Measurements from ENCODE around the gene KRT34. TPM values are rescaled to one million over a fixed set of nuclear protein-coding genes. Genes with fewer than 3 reads are reported as not detected.
"Not testable (repeated sequence)": the region's sequence is repeated elsewhere in the genome, so short reads cannot be mapped to it uniquely, and the experiment has no call there.

KRT34 gene
- total RNA-seq, 2 experiments from 2014 or later = not detected

DNA sequence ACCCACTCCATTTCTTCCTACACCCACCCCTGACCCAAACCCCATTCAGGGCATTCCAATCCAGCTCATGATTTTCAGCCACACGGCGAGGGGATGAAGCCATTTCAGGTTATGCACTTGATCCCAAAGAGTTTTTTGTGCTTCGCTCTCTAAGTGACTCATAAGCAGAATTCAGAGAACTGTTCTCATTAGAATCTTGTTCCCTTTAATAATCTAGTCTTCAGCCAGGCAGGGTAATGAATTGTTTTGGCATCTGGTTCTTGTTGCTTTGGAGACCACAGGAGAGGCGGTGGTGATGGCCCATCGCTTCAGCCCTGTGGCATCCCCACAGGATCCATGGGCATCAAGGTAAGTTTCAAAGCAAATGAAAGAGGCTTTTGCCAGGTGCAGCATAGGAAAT lies 20.1 kb upstream of the KRT34 start:
- H3K27ac Mint-ChIP-seq = peak overlapping the region; percentile 86
- no peaks in the 10 kb centered on the region for H3K9me3 Mint-ChIP-seq
- peaks cover 36% of the 10 kb centered on the region for H3K4me1 Mint-ChIP-seq (ENCODE audit: low read depth)
- intact Hi-C loops (cut with micrococcal nuclease) = loop anchor here (5.0 to 10.0 kb wide), 3 partner anchors 93 to 860 kb away; no protein-coding TSS in a partner anchor
- POLR2A ChIA-PET = no interaction called here
- no peaks in the 10 kb centered on the region for H3K36me3 Mint-ChIP-seq
- CTCF ChIA-PET = no interaction called here
- DNase-seq = no peak
- peak overlapping the region; percentile 3 for H3K4me3 Mint-ChIP-seq
- H3K27me3 Mint-ChIP-seq = no peaks in the 10 kb centered on the region

DNA sequence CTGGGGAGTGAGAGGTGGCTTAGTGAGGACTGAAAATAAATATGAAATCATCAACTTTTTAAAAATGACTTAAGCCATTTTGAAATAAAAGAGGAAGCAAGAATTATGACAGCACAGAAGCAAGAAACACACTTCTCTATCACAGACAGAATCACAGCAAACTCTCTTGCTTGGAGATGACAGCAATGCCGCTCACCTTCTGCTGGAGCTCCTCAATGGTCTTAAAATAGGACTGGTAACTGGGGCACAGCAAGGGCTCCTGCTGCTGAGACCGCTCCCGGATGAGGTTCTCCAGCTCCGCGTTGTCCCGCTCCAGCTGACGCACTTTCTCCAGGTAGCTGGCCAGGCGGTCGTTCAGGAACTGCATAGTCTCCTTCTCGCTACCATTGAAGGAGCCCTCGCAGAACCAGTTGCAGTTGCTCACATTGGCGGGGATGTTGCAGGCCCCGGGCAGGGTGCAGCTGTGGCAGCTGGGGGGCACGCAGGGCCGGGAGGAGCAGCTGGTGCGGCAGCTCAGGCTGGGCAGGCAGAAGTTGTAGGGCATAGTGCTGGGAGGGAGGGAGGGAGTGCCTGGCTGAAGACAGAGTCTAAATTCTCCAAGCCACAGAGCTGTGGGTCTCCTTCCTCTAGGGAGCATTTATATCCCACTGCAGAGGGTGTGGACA lies 15.0 kb upstream of the KRT34 start, which contains the start of gene KRT31:
KRT31 (minus strand) TSS at position 613 of the 665 bp plus-strand sequence; CDS start at position 544, 69 bp downstream.
- POLR2A ChIA-PET = no interaction called here
- H3K4me3 Mint-ChIP-seq = no peak within 1 kb of the TSS
- CTCF ChIA-PET = no interaction called here
- H3K4me1 Mint-ChIP-seq (ENCODE audit: low read depth) = peaks cover 6% of the 10 kb centered on the region
- DNase-seq = no peak
- intact Hi-C loops (cut with micrococcal nuclease) = no loop called here
- H3K27me3 Mint-ChIP-seq = peaks cover under 1% of the 10 kb centered on the region
- H3K9me3 Mint-ChIP-seq = no peaks in the 10 kb centered on the region
- no peak within 1 kb of the TSS for H3K27ac Mint-ChIP-seq
- no peaks in the 10 kb centered on the region for H3K36me3 Mint-ChIP-seq

DNA sequence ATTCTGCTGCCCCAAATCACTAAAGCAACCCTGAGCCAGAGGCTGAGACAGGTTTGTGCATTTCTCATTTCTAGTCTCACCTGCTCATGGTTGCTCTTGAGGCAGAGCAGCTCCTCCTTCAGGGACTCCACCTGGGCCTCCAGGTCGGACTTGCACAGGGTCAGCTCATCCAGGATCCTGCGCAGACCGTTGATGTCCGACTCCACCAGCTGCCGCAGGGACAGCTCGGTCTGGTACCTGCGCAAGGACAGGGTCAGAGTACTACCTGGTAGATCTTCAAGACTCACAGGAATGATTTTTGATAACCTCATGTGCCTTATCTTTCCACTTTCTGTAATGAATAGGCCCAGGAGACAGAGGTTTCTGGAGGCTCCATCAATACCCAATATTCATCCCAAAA lies 14.2 kb upstream of the KRT34 start:
- Mint-ChIP-seq H3K4me1 (ENCODE audit: low read depth) (peaks cover 4% of the 10 kb centered on the region), H3K27me3 (peaks cover 3% of the 10 kb centered on the region), H3K9me3 (no peaks in the 10 kb centered on the region), H3K4me3 (no peak overlapping the region), H3K36me3 (peaks cover 2% of the 10 kb centered on the region), H3K27ac (no peak overlapping the region)
- ChIA-PET POLR2A (interaction anchor here (0.7 kb wide), 1 partner anchor 34 kb away, joined by 3 read pairs; no protein-coding TSS in a partner anchor), CTCF (no interaction called here)
- intact Hi-C loops (cut with micrococcal nuclease) = no loop called here
- no peak for DNase-seq

DNA sequence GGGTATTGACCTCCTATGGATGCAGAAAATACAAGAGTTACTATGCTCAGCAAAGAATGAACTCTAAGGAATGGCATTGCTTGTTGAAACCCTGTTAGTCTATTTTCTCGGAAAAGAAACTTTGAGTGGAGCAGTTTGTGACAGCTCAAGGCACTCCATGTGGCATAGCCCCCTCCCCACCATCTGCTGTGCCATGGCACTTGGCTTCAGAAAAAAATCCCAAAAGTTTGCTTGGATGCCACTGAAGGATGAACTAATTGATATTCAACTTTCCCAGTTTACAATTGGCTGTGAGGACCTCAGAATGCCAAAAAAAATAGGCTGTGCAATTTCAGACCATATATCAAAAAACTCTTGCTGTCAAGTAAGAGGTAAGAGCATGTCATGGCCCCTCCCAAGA lies 13.5 kb upstream of the KRT34 start:
- no peak overlapping the region for H3K27ac Mint-ChIP-seq
- no peaks in the 10 kb centered on the region for H3K9me3 Mint-ChIP-seq
- no peak overlapping the region for H3K4me3 Mint-ChIP-seq
- peaks cover 4% of the 10 kb centered on the region for H3K4me1 Mint-ChIP-seq (ENCODE audit: low read depth)
- intact Hi-C loops (cut with micrococcal nuclease) = no loop called here
- H3K36me3 Mint-ChIP-seq = peaks cover 2% of the 10 kb centered on the region
- CTCF ChIA-PET = no interaction called here
- H3K27me3 Mint-ChIP-seq = peaks cover 3% of the 10 kb centered on the region
- no peak for DNase-seq
- POLR2A ChIA-PET = interaction anchor here (0.7 kb wide), 1 partner anchor 35 kb away, joined by 3 read pairs; no protein-coding TSS in a partner anchor

DNA sequence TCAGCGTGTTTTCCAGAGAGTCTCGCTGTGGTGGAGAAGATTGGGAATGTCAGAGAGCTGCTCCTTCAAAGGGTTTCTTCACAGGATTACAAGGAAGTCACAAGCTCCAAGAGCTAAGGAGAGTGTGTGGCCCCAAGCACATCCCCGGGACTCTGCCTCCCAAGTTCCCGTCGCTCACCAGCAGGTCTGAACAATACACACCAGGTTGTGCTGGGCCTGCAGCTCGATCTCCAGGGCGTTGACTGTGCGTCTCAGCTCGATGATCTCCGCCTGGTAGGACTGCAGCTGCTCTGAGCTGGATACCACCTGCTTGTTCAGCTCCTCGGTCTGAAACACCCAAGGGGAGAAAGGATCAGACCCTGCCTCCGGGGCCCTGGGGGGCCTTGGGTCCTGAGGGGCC lies 12.9 kb upstream of the KRT34 start:
- intact Hi-C loops (cut with micrococcal nuclease); CTCF ChIA-PET; H3K4me3 Mint-ChIP-seq; H3K36me3 Mint-ChIP-seq; H3K27me3 Mint-ChIP-seq; H3K27ac Mint-ChIP-seq; H3K9me3 Mint-ChIP-seq; DNase-seq; H3K4me1 Mint-ChIP-seq (ENCODE audit: low read depth); POLR2A ChIA-PET: not testable (repeated sequence)

DNA sequence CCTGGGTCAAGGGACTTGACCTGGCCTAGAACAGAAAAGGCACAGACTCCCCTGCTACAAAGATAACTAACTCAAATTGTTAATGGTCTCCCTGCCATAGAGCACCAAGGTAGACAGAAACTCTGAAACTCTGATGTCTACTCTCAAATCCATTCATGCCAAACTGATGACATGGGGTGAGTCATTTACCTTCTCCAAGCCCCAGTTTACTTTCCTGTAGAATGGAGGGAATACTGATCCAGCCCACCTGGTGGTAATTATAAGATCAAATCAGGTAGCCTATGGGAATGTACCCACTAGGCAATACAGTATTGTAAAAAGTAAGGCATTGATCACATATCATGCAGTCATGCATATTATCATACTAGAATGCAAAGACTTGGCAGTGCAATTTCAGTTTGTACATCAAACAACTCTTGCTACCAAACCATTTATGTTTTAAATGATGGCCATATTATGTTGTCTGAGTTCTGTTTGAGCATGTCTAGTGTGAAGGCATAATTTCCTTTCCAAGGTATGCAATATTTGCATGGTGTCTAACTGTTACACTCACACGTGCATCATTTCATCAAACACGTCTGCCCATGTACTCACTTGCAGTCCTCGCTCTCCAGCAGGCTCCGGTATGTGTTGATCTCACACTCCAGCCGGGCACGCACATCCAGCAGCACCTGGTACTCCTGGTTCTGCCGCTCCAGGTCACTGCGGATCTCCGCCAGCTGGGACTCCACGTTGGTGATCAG lies 12.3 kb upstream of the KRT34 start:
- intact Hi-C loops (cut with micrococcal nuclease) = no loop called here
- CTCF ChIA-PET = no interaction called here
- no peak overlapping the region for H3K4me3 Mint-ChIP-seq

DNA sequence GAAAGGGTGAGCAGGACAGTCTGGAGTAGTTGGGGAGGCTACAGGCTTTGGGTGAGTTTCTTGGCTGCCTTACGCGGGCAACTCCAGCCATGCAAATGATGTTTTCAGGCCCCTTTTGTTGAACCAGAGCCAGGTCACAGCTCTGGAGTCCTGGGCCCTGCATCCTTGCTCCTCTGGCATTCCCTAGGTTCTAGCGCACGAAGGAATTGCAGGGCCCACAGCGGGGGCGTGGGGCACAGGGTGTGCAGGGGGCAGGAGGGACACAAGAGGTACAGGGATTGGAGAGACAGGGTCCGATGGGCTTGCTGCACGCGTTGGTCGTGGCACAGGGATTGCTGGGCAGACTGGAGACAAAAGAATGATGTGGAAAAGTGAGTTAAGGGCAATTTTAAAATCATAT lies 11.7 kb upstream of the KRT34 start:
- intact Hi-C loops (cut with micrococcal nuclease) = no loop called here
- ChIA-PET CTCF (no interaction called here), POLR2A (no interaction called here)
- peaks cover 7% of the 10 kb centered on the region for H3K27me3 Mint-ChIP-seq
- no peaks in the 10 kb centered on the region for H3K9me3 Mint-ChIP-seq
- peaks cover 2% of the 10 kb centered on the region for H3K36me3 Mint-ChIP-seq
- no peak for DNase-seq
- H3K4me1 Mint-ChIP-seq (ENCODE audit: low read depth) = no peaks in the 10 kb centered on the region
- H3K27ac Mint-ChIP-seq = no peak overlapping the region
- H3K4me3 Mint-ChIP-seq = no peak overlapping the region

More for the DNA sequence above, 12.3 kb upstream of the KRT34 start:
- no peak overlapping the region for H3K27ac Mint-ChIP-seq
- H3K9me3 Mint-ChIP-seq = no peaks in the 10 kb centered on the region
- peaks cover 2% of the 10 kb centered on the region for H3K36me3 Mint-ChIP-seq
- POLR2A ChIA-PET = no interaction called here
- H3K27me3 Mint-ChIP-seq = peaks cover 4% of the 10 kb centered on the region
- no peak for DNase-seq
- peaks cover 2% of the 10 kb centered on the region for H3K4me1 Mint-ChIP-seq (ENCODE audit: low read depth)

DNA sequence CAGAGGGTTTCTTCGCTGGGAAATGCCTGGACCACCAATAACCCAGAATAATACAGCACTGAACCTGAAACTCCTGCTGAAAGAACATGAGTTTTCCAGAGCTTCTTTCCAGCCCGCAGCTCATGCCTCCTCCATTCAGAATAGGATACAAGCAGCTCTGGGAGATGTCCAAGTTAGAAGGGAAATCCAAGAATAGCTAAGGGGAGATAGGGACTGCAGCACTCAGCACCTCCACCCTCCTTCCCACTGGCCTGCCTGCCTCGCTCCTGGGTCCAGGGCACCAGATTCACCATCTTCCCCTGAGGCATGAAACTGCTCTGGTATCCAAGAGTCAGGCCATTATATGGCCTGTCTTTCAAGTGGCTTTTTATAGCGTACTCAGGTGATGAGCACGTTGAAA lies 11.2 kb upstream of the KRT34 start:
- Mint-ChIP-seq H3K27me3 (peaks cover 7% of the 10 kb centered on the region), H3K4me3 (no peak overlapping the region), H3K36me3 (peaks cover 2% of the 10 kb centered on the region), H3K27ac (no peak overlapping the region), H3K9me3 (no peaks in the 10 kb centered on the region), H3K4me1 (ENCODE audit: low read depth) (no peaks in the 10 kb centered on the region)
- no peak for DNase-seq
- CTCF ChIA-PET = no interaction called here
- intact Hi-C loops (cut with micrococcal nuclease) = no loop called here
- POLR2A ChIA-PET = no interaction called here

DNA sequence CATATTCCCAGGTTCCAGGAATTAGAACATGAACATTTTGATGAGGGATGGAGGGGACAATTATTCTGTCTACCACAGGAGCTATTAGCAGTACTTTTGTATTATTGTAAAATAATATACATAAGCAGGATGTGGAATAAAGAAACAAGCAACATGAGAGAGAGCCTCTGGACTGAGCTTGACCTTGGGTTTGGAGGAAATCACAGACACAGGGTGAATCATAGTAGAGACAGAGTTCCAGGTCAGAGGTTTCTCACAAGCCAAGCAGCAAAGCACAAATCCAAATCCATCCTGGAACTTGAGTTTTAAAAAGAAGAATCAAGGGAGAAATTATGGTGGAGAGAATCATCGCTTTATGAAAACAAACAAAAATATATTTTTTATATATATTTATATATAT lies 10.2 kb upstream of the KRT34 start:
- DNase-seq = no peak
- POLR2A ChIA-PET = no interaction called here
- Mint-ChIP-seq H3K27ac (no peak overlapping the region), H3K27me3 (peaks cover 7% of the 10 kb centered on the region), H3K4me1 (ENCODE audit: low read depth) (no peaks in the 10 kb centered on the region), H3K4me3 (no peak overlapping the region), H3K36me3 (peaks cover 3% of the 10 kb centered on the region), H3K9me3 (peaks cover 2% of the 10 kb centered on the region)
- intact Hi-C loops (cut with micrococcal nuclease) = no loop called here
- CTCF ChIA-PET = no interaction called here

DNA sequence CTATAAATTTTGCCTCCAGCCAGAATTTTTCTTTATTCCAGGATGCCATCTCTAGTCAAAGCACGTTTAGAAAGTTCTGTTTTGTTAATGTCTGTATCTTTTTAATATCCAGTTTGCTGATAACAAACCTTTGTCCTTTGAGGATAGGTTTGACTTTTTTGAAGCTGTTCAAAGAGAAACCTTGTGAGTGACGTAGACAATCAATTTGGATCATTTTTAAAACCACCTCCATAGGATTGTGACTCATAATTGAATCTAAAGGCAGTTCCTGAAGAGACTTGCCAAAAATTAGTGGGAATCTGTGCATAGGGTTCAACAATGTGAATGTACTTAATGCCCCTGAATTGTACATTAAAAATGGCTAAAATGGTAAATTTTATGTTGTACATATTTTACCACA lies 9.4 kb upstream of the KRT34 start:
- intact Hi-C loops (cut with micrococcal nuclease) = no loop called here
- H3K4me1 Mint-ChIP-seq (ENCODE audit: low read depth) = no peaks in the 10 kb centered on the region
- DNase-seq = no peak
- peaks cover 7% of the 10 kb centered on the region for H3K36me3 Mint-ChIP-seq
- no peak overlapping the region for H3K27ac Mint-ChIP-seq
- peaks cover 6% of the 10 kb centered on the region for H3K9me3 Mint-ChIP-seq
- ChIA-PET CTCF (interaction anchor here (2.0 kb wide), 1 partner anchor 271 kb away, joined by 5 read pairs; no protein-coding TSS in a partner anchor), POLR2A (no interaction called here)
- no peak overlapping the region for H3K4me3 Mint-ChIP-seq
- H3K27me3 Mint-ChIP-seq = peaks cover 7% of the 10 kb centered on the region

DNA sequence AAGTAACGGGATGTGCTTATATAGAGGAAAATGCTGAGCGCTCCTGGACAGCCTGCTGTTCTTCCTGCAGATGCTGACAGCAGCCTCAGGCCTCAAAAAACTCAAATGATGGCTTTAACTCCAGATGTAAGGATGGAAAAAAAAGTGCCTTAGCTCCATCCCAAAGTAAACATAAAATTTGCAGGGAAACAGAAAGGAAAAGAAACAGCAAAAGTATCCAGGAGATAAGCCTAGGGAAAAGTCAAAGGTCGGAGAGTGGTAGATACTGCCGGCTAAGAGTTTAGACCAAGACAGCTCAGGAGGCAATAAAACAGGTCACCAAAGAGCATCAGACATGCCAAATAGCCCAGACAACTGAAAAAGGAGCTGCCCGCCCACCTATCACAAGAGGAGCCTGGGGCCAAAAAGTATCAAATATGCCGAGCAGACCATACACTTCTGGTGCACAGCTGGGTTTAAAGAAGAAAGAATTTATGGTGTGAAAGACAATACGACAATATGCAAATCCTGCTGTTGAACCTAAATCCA lies 8.4 kb upstream of the KRT34 start:
- no peak for DNase-seq
- Mint-ChIP-seq H3K36me3 (peaks cover 9% of the 10 kb centered on the region), H3K4me3 (no peak overlapping the region), H3K27ac (no peak overlapping the region), H3K27me3 (peaks cover 7% of the 10 kb centered on the region), H3K4me1 (ENCODE audit: low read depth) (no peaks in the 10 kb centered on the region), H3K9me3 (peaks cover 13% of the 10 kb centered on the region)
- intact Hi-C loops (cut with micrococcal nuclease) = no loop called here
- ChIA-PET POLR2A (interaction anchor here (1.1 kb wide), 1 partner anchor 9 kb away, joined by 3 read pairs; no protein-coding TSS in a partner anchor), CTCF (interaction anchor here (1.1 to 2.0 kb wide), 3 partner anchors 9 to 272 kb away, joined by 3 to 7 read pairs (median 5); no protein-coding TSS in a partner anchor)

DNA sequence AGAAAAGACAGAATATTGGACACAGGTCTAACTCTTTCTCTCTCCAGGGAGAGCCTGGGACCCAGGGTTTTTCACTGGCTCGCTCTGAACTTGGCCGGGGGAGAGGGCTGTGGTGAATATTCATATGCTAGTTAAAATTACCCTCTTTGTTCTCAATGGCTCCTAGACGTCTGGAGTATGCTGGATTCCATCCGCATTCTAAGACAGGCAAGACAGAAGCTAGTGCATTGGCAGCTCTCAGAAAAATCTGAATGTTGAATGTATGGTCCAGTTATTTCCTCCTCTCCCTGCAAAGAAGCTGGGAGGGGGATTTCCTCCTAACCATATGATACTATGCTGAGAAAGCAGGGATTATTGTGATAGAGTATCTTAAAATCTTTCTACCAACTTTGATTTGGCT lies 5.6 kb upstream of the KRT34 start:
- Mint-ChIP-seq H3K9me3 (peaks cover 13% of the 10 kb centered on the region), H3K36me3 (peaks cover 9% of the 10 kb centered on the region), H3K4me3 (no peak overlapping the region), H3K27me3 (peaks cover 7% of the 10 kb centered on the region), H3K27ac (no peak overlapping the region), H3K4me1 (ENCODE audit: low read depth) (no peaks in the 10 kb centered on the region)
- intact Hi-C loops (cut with micrococcal nuclease) = no loop called here
- CTCF ChIA-PET = interaction anchor here (0.7 kb wide), 1 partner anchor 278 kb away, joined by 3 read pairs; no protein-coding TSS in a partner anchor
- POLR2A ChIA-PET = no interaction called here
- DNase-seq = no peak
